GM21515 (cell line): ENCODE measurements around the gene SH3GL1.

Experiments
- ATAC-seq: cut with Tn5 transposase; IDR thresholded peaks from one replicate; pipeline ENCODE4 v1.9.1; 2021; ENCODE audit not compliant: unreplicated experiment

SH3GL1 gene

DNA sequence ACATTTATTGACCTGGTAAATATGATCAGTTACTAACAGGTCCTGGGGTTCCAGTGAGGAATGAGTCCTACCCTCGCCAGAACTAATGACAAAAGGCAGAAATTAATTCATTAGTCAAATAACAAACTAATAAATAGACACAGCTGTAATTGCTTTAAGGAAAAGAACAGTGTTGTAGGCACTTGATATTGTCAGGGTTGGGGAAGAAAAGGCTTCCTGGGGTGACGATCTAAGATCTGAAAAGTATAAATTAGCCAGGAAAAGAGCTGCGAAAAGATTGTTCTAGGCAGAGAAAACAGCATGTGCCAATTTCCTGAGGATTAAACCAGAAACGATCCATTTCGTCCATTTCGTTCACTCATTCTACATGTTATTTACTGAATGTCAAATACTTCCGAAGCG lies 1.4 kb upstream of the SH3GL1 start:
- ATAC-seq: no peak

DNA sequence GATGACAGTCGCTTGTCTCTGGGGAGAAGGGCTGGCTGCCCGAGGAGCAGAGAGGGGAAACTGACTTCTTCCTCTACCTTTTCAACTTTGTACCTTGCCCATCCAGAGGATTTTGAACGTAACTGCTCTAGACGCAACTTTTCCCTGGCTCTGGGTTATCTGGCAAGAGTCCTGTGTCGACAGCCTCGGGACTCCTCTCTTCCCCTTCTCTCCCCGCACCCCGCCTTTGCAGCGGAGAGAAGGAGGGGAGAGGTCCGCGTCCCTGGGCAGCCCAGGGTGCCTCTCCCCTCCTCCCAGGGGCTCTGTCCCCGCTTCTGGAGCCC lies 574 bp downstream of the SH3GL1 start:
- ATAC-seq: peak; percentile 5

DNA sequence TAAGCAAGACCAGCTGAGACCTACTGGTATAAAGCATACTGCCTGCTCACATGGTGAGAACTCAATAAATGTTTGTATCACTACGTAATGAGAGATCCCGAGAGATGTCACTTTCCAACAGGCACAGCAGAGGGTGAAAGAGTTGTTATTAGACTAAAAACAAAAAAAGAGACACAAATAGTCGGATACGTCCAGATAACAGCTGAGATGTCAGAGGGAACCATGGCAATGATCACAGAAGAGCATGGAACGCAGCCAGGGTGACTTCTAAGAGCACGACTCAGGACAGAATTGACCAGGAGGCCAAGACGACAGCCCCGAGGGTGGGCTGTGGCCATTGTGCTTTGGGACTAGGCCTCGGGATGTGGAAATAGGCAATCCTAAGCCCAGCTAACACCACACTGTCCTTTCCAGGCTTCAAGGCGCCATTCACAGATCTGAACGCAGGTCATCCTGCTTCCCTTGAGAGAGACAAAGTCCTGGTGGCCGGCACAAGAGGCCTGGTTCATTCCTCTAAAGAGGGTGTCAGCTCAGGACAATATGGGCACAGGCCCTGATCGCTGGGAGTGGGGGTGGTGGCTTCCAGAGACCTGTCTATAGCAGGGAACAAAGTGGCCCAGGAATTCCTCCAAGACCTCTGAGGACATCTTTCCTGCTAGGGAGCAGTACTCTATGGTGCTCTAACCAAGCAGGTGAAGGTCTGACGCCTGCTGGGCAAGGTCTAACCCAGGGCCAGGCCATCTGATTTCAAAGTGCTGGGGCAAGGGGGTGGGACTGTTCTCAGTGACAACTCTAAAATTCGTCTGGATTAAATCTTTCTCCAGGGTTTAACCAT lies 3.2 kb downstream of the SH3GL1 start:
- no peak for ATAC-seq

DNA sequence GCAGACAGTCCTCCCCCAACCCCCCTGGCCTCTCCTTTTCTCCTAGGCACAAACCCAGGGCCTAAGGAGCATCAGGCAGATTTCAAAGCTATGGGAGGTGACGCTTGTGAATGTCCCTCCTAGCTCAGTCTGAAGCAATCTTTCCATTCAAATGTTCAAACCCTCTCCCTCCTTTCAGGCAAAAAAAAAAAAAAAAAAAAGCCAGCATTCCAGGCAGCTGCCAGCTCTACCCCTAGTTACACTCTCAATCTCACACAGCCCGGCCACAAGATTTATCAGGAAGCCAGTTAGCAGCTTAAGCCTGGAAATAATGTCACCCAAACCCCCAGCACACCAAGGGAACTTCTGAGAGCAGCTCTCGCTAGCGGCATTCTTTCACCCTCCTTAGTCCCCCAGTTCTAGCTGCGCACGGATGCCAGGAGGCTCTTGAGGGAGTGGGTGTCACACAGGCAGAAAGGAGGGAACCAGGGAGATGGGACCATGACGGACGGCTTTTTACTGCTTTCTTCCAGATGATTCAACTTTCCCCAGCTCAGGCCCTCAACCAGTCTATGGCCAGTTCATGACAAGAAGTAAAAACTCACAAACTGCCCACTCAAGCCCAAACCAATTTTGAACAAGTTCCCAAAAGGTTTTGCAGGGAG lies 6.3 kb downstream of the SH3GL1 start:
- no peak for ATAC-seq

DNA sequence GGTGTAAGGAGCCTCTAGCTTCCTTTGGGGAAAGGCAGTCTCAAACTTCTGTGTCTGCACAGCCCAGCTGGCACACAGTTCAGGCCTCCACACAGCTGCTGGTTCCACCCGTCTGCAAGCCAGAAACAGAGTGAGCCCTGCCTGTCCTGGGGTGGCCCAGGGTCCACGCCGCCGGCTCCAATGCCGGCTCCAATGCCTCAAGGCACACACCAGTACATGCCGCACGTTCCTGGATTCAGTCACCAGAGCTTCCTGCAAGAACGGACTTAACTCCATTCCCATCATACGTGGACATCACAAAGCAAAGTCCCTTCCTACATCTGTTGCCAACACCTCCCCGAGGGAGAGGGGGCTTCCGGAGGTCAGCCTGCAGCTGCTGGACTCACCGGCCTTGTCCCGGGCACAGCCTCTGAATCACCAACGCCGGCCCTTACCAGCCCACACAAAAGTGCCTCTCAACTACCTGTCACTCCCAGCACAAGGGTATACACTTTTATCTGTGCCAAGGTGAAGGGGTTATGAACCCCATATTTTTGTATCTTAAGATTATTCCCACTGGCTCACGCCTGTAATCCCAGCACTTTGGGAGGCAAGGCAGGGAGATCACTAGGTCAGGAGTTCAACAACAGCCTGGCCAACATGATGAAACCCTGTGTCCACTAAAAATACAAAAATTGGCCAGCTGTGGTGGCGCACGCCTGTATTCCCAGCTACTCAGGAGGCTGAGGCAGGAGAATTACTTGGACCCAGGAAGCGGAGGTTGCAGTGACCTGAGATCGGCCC lies 8.5 kb downstream of the SH3GL1 start:
- no peak for ATAC-seq

DNA sequence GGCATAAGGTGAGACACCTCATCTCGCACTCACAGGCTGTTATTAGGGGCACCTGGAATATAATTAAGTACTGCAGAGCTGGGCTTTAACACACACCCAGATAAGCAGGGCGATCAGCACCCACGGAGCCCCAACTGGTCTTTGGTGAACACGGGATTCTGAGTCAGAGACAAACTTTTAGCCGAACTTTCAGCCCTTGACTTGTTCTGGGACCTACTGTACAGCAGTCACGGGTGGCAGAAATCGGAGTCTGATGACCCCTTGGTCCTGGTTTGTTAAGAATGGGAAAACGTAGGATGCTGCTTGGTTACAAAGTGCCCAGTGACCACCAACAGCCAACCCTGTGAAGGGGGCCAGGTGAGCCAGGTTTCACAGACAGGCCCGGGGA lies 9.0 kb downstream of the SH3GL1 start:
- ATAC-seq: no peak

DNA sequence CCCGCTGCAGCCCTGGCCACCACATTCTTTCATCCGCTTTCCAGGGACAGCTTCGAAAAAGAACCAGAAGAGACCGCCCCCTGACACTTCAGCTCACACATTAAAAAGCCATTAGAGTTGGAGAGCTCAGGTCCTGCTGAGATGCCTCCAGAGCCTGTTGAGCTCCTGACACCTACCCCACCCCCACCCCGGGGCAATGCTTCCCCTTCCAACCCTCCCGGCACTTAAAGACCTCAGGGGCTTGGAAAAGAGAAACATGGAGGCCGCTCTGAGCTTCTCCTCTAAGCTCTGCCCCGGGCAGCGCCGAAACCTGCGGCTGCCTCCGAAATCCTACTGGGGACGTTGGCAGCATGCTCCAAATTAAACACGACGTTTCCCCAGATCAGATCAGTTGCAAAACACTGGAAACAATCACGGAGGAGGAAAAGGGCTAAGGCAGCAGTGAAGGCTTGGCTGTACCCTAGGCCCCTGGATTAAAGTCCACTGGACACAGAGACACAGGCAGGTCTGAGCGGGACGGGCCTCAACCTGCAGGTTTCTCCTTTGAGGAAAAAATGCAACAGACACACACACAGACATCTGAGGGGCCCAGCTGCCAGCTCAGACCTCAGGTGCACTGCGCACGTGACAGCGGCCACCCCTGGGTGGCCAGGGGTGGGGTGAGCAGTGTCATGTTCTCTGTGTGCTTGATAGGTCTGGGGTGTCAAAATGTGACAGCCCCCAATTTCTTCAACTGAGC lies 9.6 kb downstream of the SH3GL1 start:
- ATAC-seq: no peak

DNA sequence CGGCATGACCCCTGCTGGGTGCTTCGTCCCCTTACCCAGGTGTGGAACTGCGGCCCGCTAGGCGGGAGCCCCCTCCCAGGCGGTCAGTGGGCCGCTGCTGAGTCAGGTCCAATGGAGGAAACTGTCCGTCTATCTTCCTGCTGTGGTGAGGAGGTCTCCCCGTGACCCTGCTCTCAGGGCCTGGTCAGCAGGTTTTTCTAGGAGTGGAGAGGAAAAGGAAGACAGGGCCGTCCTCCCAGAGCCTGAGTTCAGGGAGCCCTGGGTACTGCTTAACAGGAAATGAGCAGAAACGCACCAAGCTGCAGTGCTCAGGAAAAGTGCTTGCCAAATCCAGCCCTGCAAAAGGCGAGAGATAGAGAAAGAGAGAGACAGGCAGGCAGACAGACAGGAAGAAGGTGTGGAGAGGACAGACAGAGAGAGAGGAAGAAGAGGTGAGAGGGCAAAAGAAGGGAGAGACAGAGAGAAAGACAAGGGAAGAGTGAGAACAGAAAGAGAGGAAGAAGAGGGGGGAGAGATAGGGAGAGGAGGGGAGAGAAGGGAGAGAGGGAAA lies 10.3 kb downstream of the SH3GL1 start:
- ATAC-seq: no peak

DNA sequence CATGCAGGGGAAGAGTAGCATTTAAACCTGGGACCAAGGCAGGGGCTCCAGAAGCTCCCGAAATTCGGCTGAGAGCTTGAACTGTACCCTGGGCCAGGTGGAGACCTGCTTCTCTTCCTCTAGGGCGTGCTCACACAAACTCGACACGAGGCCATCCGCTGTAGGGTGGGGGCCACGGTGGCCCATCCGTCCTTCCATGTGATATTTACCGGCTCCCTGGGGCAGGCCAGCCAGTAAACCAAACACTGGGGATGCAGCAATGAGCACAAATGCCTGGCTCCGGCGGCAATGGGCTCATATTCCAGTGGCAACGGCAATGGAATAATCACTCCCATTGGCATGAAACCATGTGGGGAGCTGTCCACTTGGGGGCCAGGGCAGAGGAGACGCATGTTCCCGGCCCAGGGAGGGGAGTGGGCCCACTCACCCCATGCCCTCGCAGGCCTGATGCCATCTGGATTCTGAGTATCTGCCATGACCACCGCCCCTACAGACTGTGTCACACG lies 10.8 kb downstream of the SH3GL1 start:
- no peak for ATAC-seq

DNA sequence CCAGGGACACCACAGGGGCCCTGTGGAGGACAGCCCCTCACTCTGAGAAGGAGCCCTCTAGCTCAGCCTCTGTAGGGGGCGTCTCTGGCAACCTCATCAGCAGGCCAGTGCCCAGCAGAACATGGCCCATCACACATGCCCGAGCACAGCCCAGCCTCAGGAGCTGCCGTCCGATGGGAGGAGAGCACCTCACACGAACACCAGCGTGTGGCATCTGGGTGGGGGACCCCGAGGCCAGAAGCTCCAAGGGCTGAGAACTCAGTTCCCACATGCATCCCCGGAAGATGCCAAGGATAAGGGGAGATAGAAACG lies 11.3 kb downstream of the SH3GL1 start:
- ATAC-seq: no peak

DNA sequence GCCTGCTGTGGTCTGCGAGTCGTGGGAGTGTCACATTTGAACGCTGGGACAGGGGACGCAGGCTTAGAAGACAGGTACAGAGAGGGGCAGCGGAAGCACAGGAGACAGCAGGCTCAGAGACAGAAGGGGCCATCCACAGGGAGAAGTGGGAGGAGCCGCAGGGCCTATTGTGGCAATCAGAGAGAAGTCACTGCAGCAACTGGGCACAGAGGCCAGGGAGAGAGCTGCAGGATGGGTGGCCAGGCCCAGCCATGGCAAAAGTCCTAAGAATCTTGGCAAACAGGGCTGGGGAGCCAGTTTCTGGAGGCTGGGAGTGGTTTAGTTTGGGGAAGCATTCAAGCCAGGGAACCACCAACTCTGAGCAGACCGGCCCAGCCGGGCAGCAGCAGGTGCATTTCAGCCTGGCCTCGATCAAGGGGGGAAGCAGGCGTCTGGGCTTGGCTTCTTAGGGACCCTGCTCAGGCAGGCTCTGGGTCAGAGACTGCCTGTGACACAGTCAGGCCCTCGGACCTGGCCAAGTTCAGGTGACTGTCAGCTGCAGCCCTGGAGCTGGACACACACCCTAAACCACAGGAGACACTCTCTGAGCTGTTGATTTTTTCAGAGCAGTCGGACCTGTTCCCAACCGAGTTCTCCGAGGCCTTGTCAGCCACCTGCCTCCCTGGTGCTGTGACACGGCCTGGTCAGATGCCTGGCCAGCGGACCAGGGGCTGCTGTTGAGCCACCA lies 11.8 kb downstream of the SH3GL1 start:
- ATAC-seq: no peak

DNA sequence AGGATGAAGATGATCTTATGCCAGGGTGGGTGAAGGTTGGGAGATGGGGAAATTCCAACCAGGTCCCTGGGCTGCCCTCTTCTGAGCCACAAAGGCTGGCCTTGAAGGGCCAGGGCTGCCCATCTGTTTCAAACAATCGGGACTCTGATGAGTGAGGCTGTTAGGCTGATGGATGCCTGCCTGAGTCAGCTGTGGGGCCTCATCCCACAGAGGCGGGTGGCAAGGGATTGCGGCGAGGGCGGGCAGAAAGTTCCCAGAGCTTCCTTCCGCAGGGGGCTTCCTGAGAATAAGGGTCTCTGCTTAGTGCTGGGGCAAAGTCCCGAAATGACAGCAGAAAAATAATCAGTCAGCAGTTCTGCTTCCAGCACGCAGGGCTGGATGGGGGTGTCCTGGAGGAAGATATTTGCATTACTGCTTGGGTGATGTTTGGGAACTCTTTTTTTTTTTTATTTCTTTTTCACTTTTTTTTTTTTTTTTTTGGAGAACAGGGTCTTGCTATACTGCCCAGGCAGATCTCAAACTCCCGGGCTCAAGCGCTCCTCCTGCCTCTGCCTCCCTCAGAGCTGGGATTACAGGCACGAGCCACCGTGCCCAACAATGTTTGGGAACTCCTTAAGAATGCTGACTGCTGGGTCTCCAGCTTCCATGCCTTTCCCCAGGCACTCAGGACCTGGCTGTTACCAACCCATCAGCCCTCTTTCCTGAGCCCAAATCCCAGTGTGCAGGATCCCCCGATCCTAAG lies 14.1 kb downstream of the SH3GL1 start:
- no peak for ATAC-seq

DNA sequence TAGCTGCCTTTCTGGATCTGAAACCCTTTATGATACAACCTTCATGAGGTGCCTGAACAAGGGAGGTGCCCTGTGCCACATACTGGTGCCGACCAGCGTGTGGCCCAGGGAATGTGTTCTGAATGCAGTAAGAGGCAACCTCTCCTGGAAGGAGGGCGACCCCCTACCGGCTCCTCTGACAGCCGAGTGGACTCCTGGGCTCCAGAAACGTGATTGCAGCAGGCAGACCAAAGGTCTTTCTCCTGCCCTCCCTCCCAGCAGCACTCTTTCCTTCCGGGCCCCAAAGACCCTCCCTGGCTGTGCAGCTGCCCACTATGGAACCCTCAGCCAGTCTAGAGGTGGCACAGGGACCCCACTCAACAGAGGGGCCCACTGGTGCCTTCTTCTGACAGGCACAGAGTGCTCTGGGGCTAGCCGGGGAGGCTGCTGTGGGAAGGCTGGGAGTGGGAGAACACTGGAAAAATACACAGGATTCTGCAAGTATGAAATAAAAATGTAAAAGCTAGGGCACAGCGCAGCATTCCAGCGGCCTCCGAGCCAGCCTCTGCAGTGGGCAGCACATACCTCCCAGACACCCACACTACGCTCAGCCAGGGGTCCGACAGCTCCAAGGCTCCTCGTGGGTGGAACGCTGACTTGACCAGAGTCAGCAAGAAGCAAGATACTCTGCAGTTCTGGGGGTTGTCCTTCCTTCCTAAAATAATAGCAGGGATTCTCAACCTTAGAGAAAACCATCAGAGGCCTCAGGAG lies 14.9 kb downstream of the SH3GL1 start:
- ATAC-seq: no peak

DNA sequence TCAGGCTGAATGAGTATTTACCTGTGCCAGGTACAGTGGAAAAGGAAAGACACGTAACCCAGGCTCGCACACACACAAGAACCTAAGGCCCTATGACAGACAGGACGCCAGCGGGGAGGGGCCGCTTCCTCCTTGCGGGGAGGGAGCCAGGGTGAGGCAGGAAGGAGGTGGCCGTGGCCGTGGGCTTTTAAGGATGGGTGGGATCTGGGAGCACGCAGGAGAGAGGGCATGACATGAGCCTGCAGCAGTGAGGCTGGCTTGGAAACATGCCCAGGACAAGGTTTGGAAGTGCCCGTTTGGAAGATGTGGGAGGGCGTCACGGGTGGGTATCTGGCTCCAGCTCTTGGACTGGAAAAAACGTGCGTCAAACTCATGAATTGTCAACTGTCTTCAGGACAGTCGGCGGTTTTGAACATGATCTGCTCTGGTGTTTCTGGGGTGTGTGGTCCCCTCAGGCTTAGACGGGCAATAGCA lies 20.1 kb downstream of the SH3GL1 start:
- no peak for ATAC-seq

DNA sequence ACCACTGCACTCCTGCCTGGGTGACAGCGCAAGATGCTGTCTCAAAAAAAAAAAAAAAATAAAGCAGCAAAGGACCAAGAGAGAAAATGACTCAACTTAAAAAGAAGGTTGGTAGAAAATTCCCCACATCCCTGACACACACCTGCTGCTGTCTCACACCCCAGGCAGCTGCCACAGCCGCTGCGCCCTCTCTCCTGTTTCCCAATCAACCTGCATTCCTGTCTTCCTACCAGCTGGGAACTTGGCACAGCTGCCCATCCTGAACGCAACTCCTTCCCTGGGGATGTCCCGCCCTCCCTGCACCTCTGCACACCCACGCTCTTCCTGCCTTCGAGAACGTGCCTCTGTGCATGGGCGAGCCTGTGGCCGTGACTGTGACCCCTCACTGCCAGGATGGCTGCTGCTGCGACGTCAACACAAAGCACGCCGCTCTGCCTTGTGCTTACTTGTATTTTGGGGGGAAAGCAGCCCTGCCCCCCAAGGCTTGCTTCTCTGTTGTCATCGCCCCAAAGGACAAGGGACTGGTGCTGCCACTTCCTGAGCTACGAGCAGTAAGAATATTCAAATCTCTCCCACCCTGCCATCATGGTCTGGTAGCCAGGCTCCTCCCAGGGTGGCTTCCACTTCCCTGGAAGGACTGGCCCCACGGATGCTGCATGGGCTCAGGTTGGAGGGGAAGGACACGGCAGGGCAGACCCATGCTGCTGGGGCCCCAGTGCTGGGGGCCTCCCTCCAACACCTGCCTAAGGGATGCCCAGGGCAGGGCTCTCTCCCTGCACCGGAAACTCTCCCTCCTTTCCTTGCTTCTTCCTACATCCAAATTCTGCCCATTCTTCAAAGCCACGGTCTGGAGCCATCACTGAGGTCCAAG lies 20.7 kb downstream of the SH3GL1 start:
- ATAC-seq: no peak

DNA sequence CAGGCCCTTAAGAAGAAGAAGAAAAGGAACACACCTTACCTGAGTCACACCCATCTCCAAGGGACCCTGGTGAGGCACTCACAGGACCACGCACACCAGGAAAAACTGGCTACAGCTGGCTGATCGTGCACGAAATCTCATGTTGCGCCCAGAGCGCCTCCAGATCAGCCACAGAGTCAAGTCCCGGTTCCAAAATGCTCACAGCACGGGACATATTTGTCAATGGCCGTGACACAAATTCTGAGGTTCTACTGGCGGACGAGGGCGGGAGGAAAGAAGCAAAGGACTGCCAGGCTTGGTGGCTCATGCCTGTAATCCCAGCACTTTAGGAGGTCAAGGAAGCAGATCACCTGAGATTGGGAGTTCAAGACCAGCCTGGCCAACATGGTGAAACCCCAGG lies 21.5 kb downstream of the SH3GL1 start:
- no peak for ATAC-seq

DNA sequence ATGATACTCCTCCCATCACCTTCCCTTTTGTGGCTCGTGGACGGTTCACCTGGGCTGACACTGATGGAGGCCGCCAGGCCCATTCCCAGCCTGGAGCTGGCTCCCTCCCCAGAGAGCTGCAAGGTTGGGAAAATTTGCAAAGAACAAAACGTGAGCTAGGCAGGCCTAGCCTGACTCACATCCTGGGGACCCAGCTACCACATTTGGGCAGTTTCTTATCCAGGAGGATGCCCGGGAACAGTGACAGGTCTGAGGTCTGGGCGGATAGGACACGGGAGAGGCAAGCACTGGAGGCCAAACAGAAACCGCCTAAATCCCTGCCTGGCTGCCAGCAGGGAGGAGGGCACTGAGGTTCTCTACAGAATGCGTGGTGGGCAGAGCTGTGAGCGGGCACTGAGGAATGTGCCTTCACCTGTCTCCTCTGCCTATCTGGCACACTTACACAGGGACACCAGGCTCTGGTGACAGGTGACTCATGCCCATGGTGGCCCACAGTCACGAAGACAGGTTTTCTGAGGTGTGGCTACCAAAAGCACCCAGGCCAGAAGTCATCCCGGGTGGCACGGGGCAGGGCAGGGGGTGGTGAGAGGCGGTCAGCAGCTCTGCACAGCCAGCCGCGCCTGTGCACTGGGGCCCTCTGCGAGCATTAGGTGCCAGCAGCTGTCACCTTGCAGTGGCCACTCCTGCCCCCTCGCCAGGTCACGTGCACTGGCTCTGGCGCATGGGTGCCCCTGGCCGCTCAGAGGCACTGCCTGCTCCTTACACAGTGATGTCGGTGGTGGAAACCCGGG lies 23.2 kb downstream of the SH3GL1 start:
- ATAC-seq: no peak
